GM13976 (cell line): Measurements from ENCODE around the gene TENM3.

Experiments used
- DNase-seq: peaks from one replicate; pipeline ENCODE4 v3.0.0; 2012; ENCODE audit warnings: low spot score
- CTCF ChIP-seq: IDR thresholded peaks from 2 replicates; pipeline ENCODE4 v1.5.1; 2012; ENCODE audit warnings: borderline replicate concordance, mild to moderate bottlenecking; ENCODE audit not compliant: insufficient read depth; ENCODE audit errors: extremely low read depth, missing control alignments, control extremely low read depth
- in situ Hi-C: fragments of 300-500 bp; cut with MboI; formaldehyde crosslinking; loops from one replicate; pipeline ENCODE4 v1.12.0; 2022; ENCODE audit warnings: low sequenced_read_pairs, mixed read lengths, inconsistent platforms; ENCODE audit not compliant: unreplicated experiment

The TENM3 gene

GRCh38 chr4:182206266-182206665 lies 36.9 kb upstream of the TENM3 start:
- TF ChIP-seq CTCF, result no peak

GRCh38 chr4:182206916-182207315 lies 36.3 kb upstream of the TENM3 start:
- in situ Hi-C loops, result no loop called here
- TF ChIP-seq CTCF, result no peak
- no peak for DNase-seq

More at GRCh38 chr4:182206266-182206665, 36.9 kb upstream of the TENM3 start:
- in situ Hi-C loops, result no loop called here
- no peak for DNase-seq

- TF ChIP-seq CTCF, result no peak
- in situ Hi-C loops, result no loop called here
- no peak for DNase-seq
These were observed 35.3 kb upstream of the TENM3 start for GRCh38 chr4:182207830-182208396.

GRCh38 chr4:182208526-182209050 lies 34.6 kb upstream of the TENM3 start:
- in situ Hi-C loops, result no loop called here
- DNase-seq, result no peak
- TF ChIP-seq CTCF, result no peak

GRCh38 chr4:182212211-182212761 lies 30.9 kb upstream of the TENM3 start:
- in situ Hi-C loops, result no loop called here
- TF ChIP-seq CTCF, result no peak
- DNase-seq, result no peak

GRCh38 chr4:182213004-182213403 lies 30.2 kb upstream of the TENM3 start:
- no peak for DNase-seq
- no peak for TF ChIP-seq CTCF
- in situ Hi-C loops, result no loop called here
